GM21515 (cell line): ENCODE data around the gene FER.

Experiments
- ATAC-seq: cut with Tn5 transposase; IDR thresholded peaks from one replicate; pipeline ENCODE4 v1.9.1; 2021; ENCODE audit not compliant: unreplicated experiment

Gene FER

GRCh38 chr5:109167586-109167985, 419.9 kb downstream of the FER start:
- ATAC-seq = no peak

GRCh38 chr5:109168151-109168550, 420.5 kb downstream of the FER start:
- ATAC-seq = no peak

GRCh38 chr5:109170629-109171350, 423.1 kb downstream of the FER start:
- no peak for ATAC-seq

GRCh38 chr5:109171437-109172073, 423.9 kb downstream of the FER start:
- ATAC-seq = peak; percentile 71

GRCh38 chr5:109173036-109173794, 425.5 kb downstream of the FER start:
- ATAC-seq = no peak

- ATAC-seq = no peak
These were observed 429.5 kb downstream of the FER start for GRCh38 chr5:109177227-109177626.

GRCh38 chr5:109177782-109178181, 430.1 kb downstream of the FER start:
- ATAC-seq = no peak

GRCh38 chr5:109180668-109181067, 433.0 kb downstream of the FER start:
- no peak for ATAC-seq

GRCh38 chr5:109186759-109187158, 439.1 kb downstream of the FER start:
- ATAC-seq = no peak

- peak; percentile 71 for ATAC-seq
These were observed 443.5 kb downstream of the FER start for GRCh38 chr5:109191153-109191558.

- no peak for ATAC-seq
These were observed 444.3 kb downstream of the FER start for GRCh38 chr5:109192027-109192426.

- no peak for ATAC-seq
These were observed 445.0 kb downstream of the FER start for GRCh38 chr5:109192555-109193281.

GRCh38 chr5:109195667-109196066, 448.0 kb downstream of the FER start:
- ATAC-seq = no peak

GRCh38 chr5:109196087-109196822, 448.6 kb downstream of the FER start:
- ATAC-seq = no peak

- ATAC-seq = no peak
These were observed 449.1 kb downstream of the FER start for GRCh38 chr5:109196823-109197160.

GRCh38 chr5:109199289-109199688, 451.6 kb downstream of the FER start:
- no peak for ATAC-seq

GRCh38 chr5:109199799-109200620, 452.3 kb downstream of the FER start:
- no peak for ATAC-seq

- ATAC-seq = no peak
These were observed 467.3 kb downstream of the FER start for GRCh38 chr5:109215040-109215439.

GRCh38 chr5:109218818-109219217, 471.1 kb downstream of the FER start:
- no peak for ATAC-seq

GRCh38 chr5:109223531-109223930, 475.8 kb downstream of the FER start:
- no peak for ATAC-seq
